GM18868 (cell line): Measurements from ENCODE around the gene RSPO1.
"Not testable (repeated sequence)": the region's sequence is repeated elsewhere in the genome, so short reads cannot be mapped to it uniquely, and the experiment has no call there.

Source experiments
- ATAC-seq: cut with Tn5 transposase; IDR thresholded peaks from one replicate; pipeline ENCODE4 v1.9.1; 2021; ENCODE audit warnings: mild to moderate bottlenecking, moderate library complexity; ENCODE audit not compliant: unreplicated experiment

The RSPO1 gene

GRCh38 chr1:37622131-37622530 is 12.6 kb downstream of the RSPO1 start:
- no peak for ATAC-seq

GRCh38 chr1:37621326-37621870 is 13.3 kb downstream of the RSPO1 start:
- ATAC-seq: no peak

- no peak for ATAC-seq
Observed at GRCh38 chr1:37620707-37621106, 14.0 kb downstream of the RSPO1 start.

GRCh38 chr1:37616330-37616729 is 18.4 kb downstream of the RSPO1 start:
- no peak for ATAC-seq

- no peak for ATAC-seq
Observed at GRCh38 chr1:37614105-37614504, 20.6 kb downstream of the RSPO1 start.

GRCh38 chr1:37612186-37612585 is 22.5 kb downstream of the RSPO1 start:
- ATAC-seq: no peak

GRCh38 chr1:37609994-37610393 is 24.7 kb downstream of the RSPO1 start:
- no peak for ATAC-seq

GRCh38 chr1:37609002-37609401 is 25.7 kb downstream of the RSPO1 start:
- no peak for ATAC-seq

- ATAC-seq: no peak
Observed at GRCh38 chr1:37606481-37607263, 28.0 kb downstream of the RSPO1 start.

GRCh38 chr1:37605806-37606474 is 28.8 kb downstream of the RSPO1 start:
- no peak for ATAC-seq

- no peak for ATAC-seq
Observed at GRCh38 chr1:37605061-37605650, 29.5 kb downstream of the RSPO1 start.

GRCh38 chr1:37602750-37603694 is 31.7 kb downstream of the RSPO1 start:
- ATAC-seq: no peak

- ATAC-seq: no peak
Observed at GRCh38 chr1:37601441-37601840, 33.3 kb downstream of the RSPO1 start.

- ATAC-seq: no peak
Observed at GRCh38 chr1:37599940-37600339, 34.8 kb downstream of the RSPO1 start.

GRCh38 chr1:37596182-37596667 is 38.5 kb downstream of the RSPO1 start:
- no peak for ATAC-seq

GRCh38 chr1:37595440-37596181 is 39.1 kb downstream of the RSPO1 start, which contains the start of gene GNL2:
TSS of gene GNL2 (minus strand) at chr1:37595937. CDS start at chr1:37595822, 115 bp downstream.
- peak; percentile 96 for ATAC-seq

- no peak for ATAC-seq
Observed at GRCh38 chr1:37593726-37594125, 41.0 kb downstream of the RSPO1 start.

- ATAC-seq: no peak
Observed at GRCh38 chr1:37588939-37589338, 45.8 kb downstream of the RSPO1 start.

- ATAC-seq: not testable (repeated sequence)
Observed at GRCh38 chr1:37584544-37584943, 50.1 kb downstream of the RSPO1 start.

GRCh38 chr1:37575692-37576091 is 59.0 kb downstream of the RSPO1 start:
- ATAC-seq: no peak
